ENCODE measurements around the gene ADH1C. TPM values are rescaled to one million over a fixed set of nuclear protein-coding genes. Genes with fewer than 3 reads are reported as not detected.

ADH1C gene
- total and polyA plus RNA-seq, 9 of the 15 experiments (the other 6 are each of a cell fraction or from before 2014, with no cell fraction given), result 0.40 TPM; not detected in 8

GRCh38 chr4:99379571-99379970, 27.0 kb upstream of the ADH1C start (continued):
- TF ChIP-seq PPARD (CRISPR knock-in tag; IDR thresholded peaks at IDR 0.05) (no peak), TAF9B (IDR thresholded peaks at IDR 0.05; ENCODE audit: partially characterized antibody) (no peak), RBM22 (IDR thresholded peaks at IDR 0.05; ENCODE audit: low read depth, low read length, poor library complexity, severe bottlenecking) (no peak), ZBTB8A (IDR thresholded peaks at IDR 0.05; ENCODE audit: partially characterized antibody) (no peak), MLX (CRISPR knock-in tag; conservative IDR thresholded peaks at IDR 0.05) (no peak)

GRCh38 chr4:99378876-99379275, 26.3 kb upstream of the ADH1C start:
- Histone ChIP-seq H2AFZ (ENCODE audit: low read depth, low read length) (no peak overlapping the region), H3K36me3 (ENCODE audit: control insufficient read depth, insufficient read depth, low read length) (no peaks in the 10 kb centered on the region), H3K27ac (ENCODE audit: extremely low read depth, low read depth, low read length) (no peak overlapping the region), H3K79me2 (ENCODE audit: control insufficient read depth, insufficient read depth, low read length) (no peaks in the 10 kb centered on the region), H3K4me3 (no peak overlapping the region), H3K27me3 (ENCODE audit: control insufficient read depth in 2 of 2, insufficient read depth in 2 of 2, low read length in 2 of 2) (no peaks in the 10 kb centered on the region), H3K9ac (ENCODE audit: insufficient read depth in 1 of 2, low read depth in 2 of 2, low read length in 2 of 2) (no peak overlapping the region), H3K4me2 (ENCODE audit: insufficient read depth, low read length) (no peak overlapping the region), H3K9me1 (ENCODE audit: control insufficient read depth, insufficient read depth, low read length) (no peaks in the 10 kb centered on the region), H3K9me3 (replicated peaks; ENCODE audit: control insufficient read depth, insufficient read depth, low read depth, low read length) (no peaks in the 10 kb centered on the region), H3K4me1 (replicated peaks in 1 of 2; ENCODE audit: control insufficient read depth in 2 of 2, insufficient read depth in 2 of 2, low read length in 2 of 2) (no peaks in the 10 kb centered on the region), H4K20me1 (replicated peaks; ENCODE audit: control insufficient read depth, insufficient read depth, low read length) (no peaks in the 10 kb centered on the region)
- in situ Hi-C loops (cut with MboI), result no loop called here
- DNase-seq (ENCODE audit: extremely low read depth in 1 of 4, low spot score in 3 of 4) (no peak), FAIRE-seq (no peak), ATAC-seq (no peak)
- ChIA-PET POLR2A (no interaction called here), CTCF (ENCODE audit: low intra/inter-chr PET ratio) (no interaction called here)
- BruUV-seq (replicated peaks), result no TSS peak
- WGBS (ENCODE audit: insufficient coverage, low coverage, missing lambda C conversion rate), result 2% methylated on average over 3 of the region's 3 CpGs
- intact Hi-C loops (cut with micrococcal nuclease), result no loop called here
- TF ChIP-seq LARP7 (IDR thresholded peaks at IDR 0.05) (no peak), POLR2B (IDR thresholded peaks at IDR 0.05; ENCODE audit: low read depth, partially characterized antibody) (no peak), ELK3 (CRISPR knock-in tag; IDR thresholded peaks at IDR 0.05) (no peak), AFF1 (IDR thresholded peaks at IDR 0.05; ENCODE audit: low read depth in 1 of 2, partially characterized antibody in 2 of 2) (no peak), ATF3 (IDR thresholded peaks at IDR 0.05) (no peak), ATF3 (CRISPR knock-in tag; conservative IDR thresholded peaks at IDR 0.05) (no peak), HNRNPLL (IDR thresholded peaks at IDR 0.05; ENCODE audit: low read depth, low read length, poor library complexity, severe bottlenecking) (no peak)
